ENCODE results near the gene TXN2.

DNA sequence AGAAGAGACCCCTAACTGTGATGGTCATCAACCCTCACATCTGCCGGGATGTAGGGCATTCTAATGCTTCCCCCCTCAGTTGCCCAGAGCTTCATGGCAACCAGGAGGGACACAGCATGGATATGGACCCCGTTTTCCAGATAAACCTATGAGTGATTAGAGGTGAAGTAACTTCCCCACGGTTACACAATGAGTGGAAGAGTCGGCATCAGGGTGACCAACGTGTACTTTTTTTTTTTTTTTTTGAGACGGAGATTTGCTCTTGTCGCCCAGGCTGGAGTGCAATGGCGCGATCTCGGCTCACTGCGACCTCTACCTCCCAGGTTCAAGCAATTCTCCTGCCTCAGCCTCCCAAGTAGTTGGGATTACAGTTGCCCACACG is 25.0 kb downstream of the TXN2 start:
- TF ChIP-seq EGR1 (IDR thresholded peaks at IDR 0.05; ENCODE audit: low read depth), result no peak
- TF ChIP-seq, protein P1, sequence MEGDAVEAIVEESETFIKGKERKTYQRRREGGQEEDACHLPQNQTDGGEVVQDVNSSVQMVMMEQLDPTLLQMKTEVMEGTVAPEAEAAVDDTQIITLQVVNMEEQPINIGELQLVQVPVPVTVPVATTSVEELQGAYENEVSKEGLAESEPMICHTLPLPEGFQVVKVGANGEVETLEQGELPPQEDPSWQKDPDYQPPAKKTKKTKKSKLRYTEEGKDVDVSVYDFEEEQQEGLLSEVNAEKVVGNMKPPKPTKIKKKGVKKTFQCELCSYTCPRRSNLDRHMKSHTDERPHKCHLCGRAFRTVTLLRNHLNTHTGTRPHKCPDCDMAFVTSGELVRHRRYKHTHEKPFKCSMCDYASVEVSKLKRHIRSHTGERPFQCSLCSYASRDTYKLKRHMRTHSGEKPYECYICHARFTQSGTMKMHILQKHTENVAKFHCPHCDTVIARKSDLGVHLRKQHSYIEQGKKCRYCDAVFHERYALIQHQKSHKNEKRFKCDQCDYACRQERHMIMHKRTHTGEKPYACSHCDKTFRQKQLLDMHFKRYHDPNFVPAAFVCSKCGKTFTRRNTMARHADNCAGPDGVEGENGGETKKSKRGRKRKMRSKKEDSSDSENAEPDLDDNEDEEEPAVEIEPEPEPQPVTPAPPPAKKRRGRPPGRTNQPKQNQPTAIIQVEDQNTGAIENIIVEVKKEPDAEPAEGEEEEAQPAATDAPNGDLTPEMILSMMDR (IDR thresholded peaks at IDR 0.05 in 2 of 3, conservative IDR thresholded peaks at IDR 0.05 in 1 of 3; ENCODE audit: borderline replicate concordance in 1 of 3, insufficient read depth in 1 of 3, low read depth in 2 of 3, low read length in 2 of 3), result no peak
- no peak for TF ChIP-seq EZH2 (IDR thresholded peaks at IDR 0.05)
- TF ChIP-seq, protein P2, sequence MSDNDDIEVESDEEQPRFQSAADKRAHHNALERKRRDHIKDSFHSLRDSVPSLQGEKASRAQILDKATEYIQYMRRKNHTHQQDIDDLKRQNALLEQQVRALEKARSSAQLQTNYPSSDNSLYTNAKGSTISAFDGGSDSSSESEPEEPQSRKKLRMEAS (IDR thresholded peaks at IDR 0.05), result no peak
- TF ChIP-seq POLR2AphosphoS5 (IDR thresholded peaks at IDR 0.05; ENCODE audit: low read depth, low read length), result no peak
- TF ChIP-seq POLR2A (IDR thresholded peaks at IDR 0.05; ENCODE audit: borderline replicate concordance, extremely low read depth, insufficient read depth, insufficient read length), result no peak
- TF ChIP-seq SP1 (IDR thresholded peaks at IDR 0.05; ENCODE audit: low read depth), result no peak
- no peak for TF ChIP-seq CEBPB (IDR thresholded peaks at IDR 0.05; ENCODE audit: low read depth)
- TF ChIP-seq, protein P3, sequence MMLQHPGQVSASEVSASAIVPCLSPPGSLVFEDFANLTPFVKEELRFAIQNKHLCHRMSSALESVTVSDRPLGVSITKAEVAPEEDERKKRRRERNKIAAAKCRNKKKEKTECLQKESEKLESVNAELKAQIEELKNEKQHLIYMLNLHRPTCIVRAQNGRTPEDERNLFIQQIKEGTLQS (IDR thresholded peaks at IDR 0.05), result no peak
- TF ChIP-seq CBX3 (IDR thresholded peaks at IDR 0.05; ENCODE audit: low read depth), result no peak
- no peak for TF ChIP-seq SIN3A (IDR thresholded peaks at IDR 0.05; ENCODE audit: low read depth)
- no peak for TF ChIP-seq YY1 (IDR thresholded peaks at IDR 0.05; ENCODE audit: extremely low read depth, insufficient replicate concordance, low read depth, low read length)
- TF ChIP-seq, protein P4, sequence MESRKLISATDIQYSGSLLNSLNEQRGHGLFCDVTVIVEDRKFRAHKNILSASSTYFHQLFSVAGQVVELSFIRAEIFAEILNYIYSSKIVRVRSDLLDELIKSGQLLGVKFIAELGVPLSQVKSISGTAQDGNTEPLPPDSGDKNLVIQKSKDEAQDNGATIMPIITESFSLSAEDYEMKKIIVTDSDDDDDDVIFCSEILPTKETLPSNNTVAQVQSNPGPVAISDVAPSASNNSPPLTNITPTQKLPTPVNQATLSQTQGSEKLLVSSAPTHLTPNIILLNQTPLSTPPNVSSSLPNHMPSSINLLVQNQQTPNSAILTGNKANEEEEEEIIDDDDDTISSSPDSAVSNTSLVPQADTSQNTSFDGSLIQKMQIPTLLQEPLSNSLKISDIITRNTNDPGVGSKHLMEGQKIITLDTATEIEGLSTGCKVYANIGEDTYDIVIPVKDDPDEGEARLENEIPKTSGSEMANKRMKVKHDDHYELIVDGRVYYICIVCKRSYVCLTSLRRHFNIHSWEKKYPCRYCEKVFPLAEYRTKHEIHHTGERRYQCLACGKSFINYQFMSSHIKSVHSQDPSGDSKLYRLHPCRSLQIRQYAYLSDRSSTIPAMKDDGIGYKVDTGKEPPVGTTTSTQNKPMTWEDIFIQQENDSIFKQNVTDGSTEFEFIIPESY (IDR thresholded peaks at IDR 0.05; ENCODE audit: extremely low read depth, insufficient replicate concordance, low read length), result no peak
- no peak for TF ChIP-seq EZH2phosphoT487 (IDR thresholded peaks at IDR 0.05; ENCODE audit: borderline replicate concordance)
